A549 (cell line): ENCODE measurements around the gene USP51. TPM values are rescaled to one million over a fixed set of nuclear protein-coding genes. Genes with fewer than 3 reads are reported as not detected.
A peak's percentile ranks its signal among the peaks of the same experiment; 100 is the strongest.

ENCODE experiments used
- ATAC-seq, 2 experiments: fragments of 200-7000 bp in 1 of 2; fragments of >200 bp in 1 of 2; cut with Nextera tagmentation in 1 of 2; cut with Tn5 transposase in 1 of 2; 3 replicates each; pipeline versions ENCODE4 v1.8.0 to v1.9.1; 2018 to 2020; ENCODE audit warnings: mild to moderate bottlenecking in 1 of 2, moderate library complexity in 1 of 2
- CTCF ChIA-PET: fragments of 300-600 bp; sonication (Branson Sonifier 250); formaldehyde crosslinking; extraction: SDS; loops from one replicate; lab custom pipeline; 2021; ENCODE audit warnings: antibody characterized with exemption, inconsistent platforms; lab: Yijun Ruan, JAX
- POLR2A ChIA-PET: fragments of 350-600 bp; formaldehyde crosslinking; extraction: SDS; loops from one replicate; lab custom pipeline; 2021; ENCODE audit warnings: antibody characterized with exemption, inconsistent platforms; lab: Yijun Ruan, JAX
- DNase-seq, 2 experiments: peaks; one replicate each; pipeline versions ENCODE4 v3.0.0 to v3.0.0-alpha.2; 2011 to 2016; ENCODE audit warnings: low read depth in 1 of 2, low spot score in 1 of 2
- FAIRE-seq: peaks from 2 replicates; lab custom pipeline; 2011; peaks lifted over from hg19 to GRCh38; lab: Jason Lieb, UNC
- H3K27ac ChIP-seq, 2 experiments: fragments of >200 bp; sonication (Bioruptor Twin); formaldehyde crosslinking; 3 replicates each; pipeline ENCODE4 v1.5.1; 2016 to 2017
- H3K4me1 ChIP-seq: fragments of >200 bp; sonication (Bioruptor Twin); formaldehyde crosslinking; 3 replicates; pipeline ENCODE4 v1.6.1; 2016
- H3K4me2 ChIP-seq: fragments of >200 bp; sonication (Bioruptor Twin); formaldehyde crosslinking; 3 replicates; pipeline ENCODE4 v1.6.1; 2016
- H3K4me3 ChIP-seq: fragments of >200 bp; sonication (Bioruptor Twin); formaldehyde crosslinking; 3 replicates; pipeline ENCODE4 v1.5.1; 2016
- H3K9me3 ChIP-seq: fragments of >200 bp; sonication (Bioruptor Twin); formaldehyde crosslinking; 3 replicates; pipeline ENCODE4 v1.6.1; 2016
- CBX2 ChIP-seq: fragments of 200-600 bp; sonication (generic); IDR thresholded peaks from 2 replicates; pipeline ENCODE4 v1.6.1; 2016; ENCODE audit warnings: low read depth, mild to moderate bottlenecking, borderline replicate concordance
- CHD2 ChIP-seq: fragments of 150-350 bp; IDR thresholded peaks from 2 replicates; pipeline ENCODE4 v1.6.1; 2014; ENCODE audit warnings: low read length; ENCODE audit not compliant: partially characterized antibody
- CTCF ChIP-seq: fragments of >200 bp; sonication (Bioruptor Twin); formaldehyde crosslinking; IDR thresholded peaks from 3 replicates; pipeline ENCODE4 v1.5.1; 2016
- EHMT2 ChIP-seq: fragments of 200-600 bp; sonication (generic); IDR thresholded peaks from 2 replicates; pipeline ENCODE4 v1.6.1; 2016; ENCODE audit warnings: antibody characterized with exemption, low read depth, mild to moderate bottlenecking, moderate library complexity
- ELK1 ChIP-seq: fragments of 150-350 bp; IDR thresholded peaks from 2 replicates; pipeline ENCODE4 v1.6.1; 2014; ENCODE audit warnings: low read depth, mild to moderate bottlenecking, low read length
- ESRRA ChIP-seq: fragments of 150-350 bp; IDR thresholded peaks from 2 replicates; pipeline ENCODE4 v1.6.1; 2014; ENCODE audit warnings: mild to moderate bottlenecking, low read length, borderline replicate concordance
- FOSL2 ChIP-seq, 2 experiments: fragments of 450-650 bp in 1 of 2; fragments of >200 bp in 1 of 2; sonication (Bioruptor Twin) in 1 of 2; formaldehyde crosslinking; IDR thresholded peaks; 2 replicates each; pipeline versions ENCODE4 v1.5.0 to v1.6.1; 2016 to 2020; ENCODE audit warnings: mild to moderate bottlenecking in 1 of 2, moderate library complexity in 1 of 2
- GATA3 ChIP-seq: IDR thresholded peaks from 2 replicates; pipeline ENCODE4 v1.6.1; 2012; ENCODE audit warnings: borderline replicate concordance
- HOXB5 ChIP-seq: fragments of 250-450 bp; sonication (Bioruptor Pico); IDR thresholded peaks from 2 replicates; pipeline ENCODE4 v1.5.0; 2020; ENCODE audit warnings: mild to moderate bottlenecking, moderate library complexity
- JUN ChIP-seq, 2 experiments: fragments of >200 bp; sonication (Bioruptor Twin); formaldehyde crosslinking; IDR thresholded peaks; 2 replicates in 1 of 2; 3 replicates in 1 of 2; pipeline ENCODE4 v1.6.1; 2016 to 2017
- KDM1A ChIP-seq: fragments of 200-600 bp; sonication (generic); IDR thresholded peaks from 2 replicates; pipeline ENCODE4 v1.6.1; 2016; ENCODE audit warnings: low read depth, mild to moderate bottlenecking
- KDM5A ChIP-seq: fragments of 200-600 bp; sonication (generic); IDR thresholded peaks from 2 replicates; pipeline ENCODE4 v1.6.1; 2016; ENCODE audit warnings: antibody characterized with exemption, mild to moderate bottlenecking
- MAFK ChIP-seq: fragments of 450-650 bp; IDR thresholded peaks from 2 replicates; pipeline ENCODE4 v1.6.1; 2014; ENCODE audit not compliant: partially characterized antibody
- MAZ ChIP-seq: fragments of 150-350 bp; IDR thresholded peaks from 2 replicates; pipeline ENCODE4 v1.6.1; 2014; ENCODE audit warnings: antibody characterized with exemption, low read depth, low read length, borderline replicate concordance
- NR3C1 ChIP-seq: fragments of >200 bp; sonication (Bioruptor Twin); formaldehyde crosslinking; IDR thresholded peaks from 3 replicates; pipeline ENCODE4 v1.6.1; 2017
- PHF8 ChIP-seq: fragments of 200-600 bp; sonication (generic); IDR thresholded peaks from 2 replicates; pipeline ENCODE4 v1.6.1; 2016; ENCODE audit warnings: low read depth, mild to moderate bottlenecking, antibody characterized with exemption, moderate library complexity, borderline replicate concordance
- POLR2A ChIP-seq: IDR thresholded peaks from 2 replicates; pipeline ENCODE4 v1.6.1; 2012; ENCODE audit warnings: mild to moderate bottlenecking, low read length
- RAD21 ChIP-seq, 2 experiments: fragments of >200 bp in 1 of 2; sonication (Bioruptor Twin) in 1 of 2; formaldehyde crosslinking in 1 of 2; IDR thresholded peaks in 1 of 2; conservative IDR thresholded peaks in 1 of 2; 2 replicates in 1 of 2; 3 replicates in 1 of 2; pipeline ENCODE4 v1.6.1; 2012 to 2018; ENCODE audit warnings: inconsistent platforms in 1 of 2
- RCOR1 ChIP-seq: fragments of 150-350 bp; IDR thresholded peaks from 2 replicates; pipeline ENCODE4 v1.6.1; 2014; ENCODE audit warnings: antibody characterized with exemption, low read length, low read depth
- RNF2 ChIP-seq: fragments of 200-600 bp; sonication (generic); IDR thresholded peaks from 2 replicates; pipeline ENCODE4 v1.6.1; 2016; ENCODE audit warnings: low read depth, mild to moderate bottlenecking, antibody characterized with exemption, moderate library complexity, borderline replicate concordance
- WGBS: methylation state at CpG from one replicate; pipeline ENCODE4 v1.1.6; 2017; ENCODE audit errors: missing lambda C conversion rate; 5-methylcytosine and 5-hydroxymethylcytosine counted together
- polyA plus RNA-seq, 4 experiments: library from polyadenylated mRNA; depleted of rRNA in 3 of 4; stranded (reverse); fragments of >200 nt; fragmentation: RNase III in 1 of 4; extraction: RNeasy Plus Mini Kit Qiagen cat#74134 plus additional on column Dnase treatment in 1 of 4; gene quantifications; 2 replicates in 3 of 4; 3 replicates in 1 of 4; pipeline ENCODE4 v1.2.3, GENCODE V29; 2011 to 2017
- TF ChIP-seq, protein P1 (sequence below): fragments of 250-450 bp; sonication (Bioruptor Pico); IDR thresholded peaks from 2 replicates; pipeline ENCODE4 v1.5.0; 2020; ENCODE audit warnings: low read depth, mild to moderate bottlenecking, moderate library complexity
- TF ChIP-seq, protein P2 (sequence below): fragments of >200 bp; sonication (Bioruptor Twin); formaldehyde crosslinking; IDR thresholded peaks from 3 replicates; pipeline ENCODE4 v1.6.1; 2016
- TF ChIP-seq, protein P3 (sequence below): IDR thresholded peaks from 2 replicates; pipeline ENCODE4 v1.6.1; 2012

The USP51 gene
- polyA plus RNA-seq, 2 of the 4 experiments (the other 2 are of a cell fraction), result 0.68 to 0.72 TPM

GRCh38 chrX:55451990-55452832, 37.4 kb downstream of the USP51 start, which contains the start of gene MAGEH1 (continued):
- TF ChIP-seq PHF8 (no peak), RNF2 (no peak), CBX2 (no peak), HOXB5 (CRISPR knock-in tag) (no peak), EHMT2 (no peak), KDM1A (no peak), FOSL2 (IDR thresholded peaks at IDR 0.05) (no peak), FOSL2 (CRISPR knock-in tag; IDR thresholded peaks at IDR 0.05) (no peak), KDM5A (no peak), JUN (IDR thresholded peaks at IDR 0.05) (peak in 1 of 2 experiments; percentile 18; a peak in 1 of 5 replicates), MAZ (no peak), MAFK (peak; percentile 13), RAD21 (conservative IDR thresholded peaks at IDR 0.05 in 1 of 2, IDR thresholded peaks at IDR 0.05 in 1 of 2) (no peak), CHD2 (no peak), RCOR1 (no peak), POLR2A (peak; percentile 50), NR3C1 (no peak)
- TF ChIP-seq, protein P1, sequence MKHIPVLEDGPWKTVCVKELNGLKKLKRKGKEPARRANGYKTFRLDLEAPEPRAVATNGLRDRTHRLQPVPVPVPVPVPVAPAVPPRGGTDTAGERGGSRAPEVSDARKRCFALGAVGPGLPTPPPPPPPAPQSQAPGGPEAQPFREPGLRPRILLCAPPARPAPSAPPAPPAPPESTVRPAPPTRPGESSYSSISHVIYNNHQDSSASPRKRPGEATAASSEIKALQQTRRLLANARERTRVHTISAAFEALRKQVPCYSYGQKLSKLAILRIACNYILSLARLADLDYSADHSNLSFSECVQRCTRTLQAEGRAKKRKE, result no peak
- TF ChIP-seq, protein P2, sequence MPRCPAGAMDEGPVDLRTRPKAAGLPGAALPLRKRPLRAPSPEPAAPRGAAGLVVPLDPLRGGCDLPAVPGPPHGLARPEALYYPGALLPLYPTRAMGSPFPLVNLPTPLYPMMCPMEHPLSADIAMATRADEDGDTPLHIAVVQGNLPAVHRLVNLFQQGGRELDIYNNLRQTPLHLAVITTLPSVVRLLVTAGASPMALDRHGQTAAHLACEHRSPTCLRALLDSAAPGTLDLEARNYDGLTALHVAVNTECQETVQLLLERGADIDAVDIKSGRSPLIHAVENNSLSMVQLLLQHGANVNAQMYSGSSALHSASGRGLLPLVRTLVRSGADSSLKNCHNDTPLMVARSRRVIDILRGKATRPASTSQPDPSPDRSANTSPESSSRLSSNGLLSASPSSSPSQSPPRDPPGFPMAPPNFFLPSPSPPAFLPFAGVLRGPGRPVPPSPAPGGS, result no peak

DNA sequence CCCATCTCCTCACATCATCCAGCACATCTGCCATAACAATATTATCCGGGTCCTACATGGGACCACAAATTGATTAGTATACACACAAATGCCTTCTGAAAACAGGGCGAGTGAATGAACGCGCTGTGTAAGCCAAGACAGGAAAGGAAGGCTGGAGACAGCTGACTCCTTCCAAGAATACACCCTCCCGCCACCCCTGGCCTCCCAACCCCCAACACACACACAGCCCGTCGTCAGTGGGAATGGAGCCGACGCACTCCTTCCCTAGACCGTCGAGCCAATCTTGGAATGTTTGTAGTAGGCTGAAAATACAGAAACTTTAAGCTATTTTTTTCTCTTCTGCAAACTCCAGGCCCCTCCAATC, 38.0 kb downstream of the USP51 start:
- DNase-seq, result peak in 1 of 2 experiments; percentile 1
- CTCF ChIA-PET, result interaction anchor here (0.8 to 1.1 kb wide), 2 partner anchors 266 to 797 kb away, joined by 3 read pairs; partner anchors contain the start of gene RRAGB
- H3K9me3 ChIP-seq, result 0 out of 3 replicates have a peak, but pooled peaks cover 5% of the 10 kb centered on the region
- no peak for TF ChIP-seq HOXB5 (CRISPR knock-in tag)
- TF ChIP-seq, protein P3, sequence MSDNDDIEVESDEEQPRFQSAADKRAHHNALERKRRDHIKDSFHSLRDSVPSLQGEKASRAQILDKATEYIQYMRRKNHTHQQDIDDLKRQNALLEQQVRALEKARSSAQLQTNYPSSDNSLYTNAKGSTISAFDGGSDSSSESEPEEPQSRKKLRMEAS, result no peak
- H3K27ac ChIP-seq, result peak overlapping the region; percentile 22 to 80; a peak in 3 of 6 replicates
- H3K4me1 ChIP-seq, result no peaks in the 10 kb centered on the region
- POLR2A ChIA-PET, result interaction anchor here (1.2 to 1.5 kb wide), 2 partner anchors 38 to 266 kb away, joined by 3 to 4 read pairs; partner anchors contain the start of genes RRAGB and USP51
- H3K4me3 ChIP-seq, result peak overlapping the region; percentile 50
- no peak for FAIRE-seq
- ATAC-seq, result peak; percentile 70 to 71; a peak in 5 of 6 replicates
- 7% methylated on average over 11 of the region's 11 CpGs for WGBS
- peak overlapping the region; percentile 85 for H3K4me2 ChIP-seq

GRCh38 chrX:55451141-55451540, 38.5 kb downstream of the USP51 start:
- Histone ChIP-seq H3K27ac (no peak overlapping the region), H3K9me3 (0 out of 3 replicates have a peak, but pooled peaks cover 5% of the 10 kb centered on the region), H3K4me2 (peak overlapping the region; percentile 85), H3K4me3 (no peak overlapping the region), H3K4me1 (no peaks in the 10 kb centered on the region)
- CTCF ChIA-PET, result no interaction called here
- 32% methylated on average over 2 of the region's 2 CpGs for WGBS
- DNase-seq (no peak), ATAC-seq (0 out of 6 replicates have a peak, but pooled peaks of 1 of the 2 experiments have one; percentile 12), FAIRE-seq (no peak)
- POLR2A ChIA-PET, result interaction anchor here (1.2 kb wide), 1 partner anchor 38 kb away, joined by 4 read pairs; the partner anchor contains the start of gene USP51
- TF ChIP-seq CBX2 (no peak), RNF2 (no peak), GATA3 (no peak), PHF8 (no peak), EHMT2 (no peak), CTCF (no peak), ESRRA (no peak), ELK1 (no peak)
